ENCODE measurements around the gene PCDHGB3.
"Not testable (repeated sequence)": the region's sequence is repeated elsewhere in the genome, so short reads cannot be mapped to it uniquely, and the experiment has no call there.

Gene PCDHGB3

GRCh38 chr5:141369994-141370848 lies at the start of gene PCDHGB3:
Gene PCDHGB3, plus strand, starts transcription at chr5:141370242. Its CDS starts 153 bp downstream, at chr5:141370395.
- H3K4me3 ChIP-seq (ENCODE audit: low read depth, low read length) = peak within 1 kb of the TSS; percentile 23
- TF ChIP-seq, protein P1, sequence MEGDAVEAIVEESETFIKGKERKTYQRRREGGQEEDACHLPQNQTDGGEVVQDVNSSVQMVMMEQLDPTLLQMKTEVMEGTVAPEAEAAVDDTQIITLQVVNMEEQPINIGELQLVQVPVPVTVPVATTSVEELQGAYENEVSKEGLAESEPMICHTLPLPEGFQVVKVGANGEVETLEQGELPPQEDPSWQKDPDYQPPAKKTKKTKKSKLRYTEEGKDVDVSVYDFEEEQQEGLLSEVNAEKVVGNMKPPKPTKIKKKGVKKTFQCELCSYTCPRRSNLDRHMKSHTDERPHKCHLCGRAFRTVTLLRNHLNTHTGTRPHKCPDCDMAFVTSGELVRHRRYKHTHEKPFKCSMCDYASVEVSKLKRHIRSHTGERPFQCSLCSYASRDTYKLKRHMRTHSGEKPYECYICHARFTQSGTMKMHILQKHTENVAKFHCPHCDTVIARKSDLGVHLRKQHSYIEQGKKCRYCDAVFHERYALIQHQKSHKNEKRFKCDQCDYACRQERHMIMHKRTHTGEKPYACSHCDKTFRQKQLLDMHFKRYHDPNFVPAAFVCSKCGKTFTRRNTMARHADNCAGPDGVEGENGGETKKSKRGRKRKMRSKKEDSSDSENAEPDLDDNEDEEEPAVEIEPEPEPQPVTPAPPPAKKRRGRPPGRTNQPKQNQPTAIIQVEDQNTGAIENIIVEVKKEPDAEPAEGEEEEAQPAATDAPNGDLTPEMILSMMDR (IDR thresholded peaks at IDR 0.05; ENCODE audit: low read depth, low read length, missing control alignments) = peak; percentile 36
- in situ Hi-C loops (cut with HindIII; ENCODE audit: low sequenced_read_pairs) = no loop called here
- DNase-seq (ENCODE audit: low read depth) = no peak

GRCh38 chr5:141322261-141322660 lies 47.8 kb upstream of the PCDHGB3 start:
- no peak for DNase-seq (ENCODE audit: low read depth)
- TF ChIP-seq, protein P1 (IDR thresholded peaks at IDR 0.05; ENCODE audit: low read depth, low read length, missing control alignments) = no peak
- H3K4me3 ChIP-seq (ENCODE audit: low read depth, low read length) = no peak overlapping the region
- in situ Hi-C loops (cut with HindIII; ENCODE audit: low sequenced_read_pairs) = no loop called here

DNA sequence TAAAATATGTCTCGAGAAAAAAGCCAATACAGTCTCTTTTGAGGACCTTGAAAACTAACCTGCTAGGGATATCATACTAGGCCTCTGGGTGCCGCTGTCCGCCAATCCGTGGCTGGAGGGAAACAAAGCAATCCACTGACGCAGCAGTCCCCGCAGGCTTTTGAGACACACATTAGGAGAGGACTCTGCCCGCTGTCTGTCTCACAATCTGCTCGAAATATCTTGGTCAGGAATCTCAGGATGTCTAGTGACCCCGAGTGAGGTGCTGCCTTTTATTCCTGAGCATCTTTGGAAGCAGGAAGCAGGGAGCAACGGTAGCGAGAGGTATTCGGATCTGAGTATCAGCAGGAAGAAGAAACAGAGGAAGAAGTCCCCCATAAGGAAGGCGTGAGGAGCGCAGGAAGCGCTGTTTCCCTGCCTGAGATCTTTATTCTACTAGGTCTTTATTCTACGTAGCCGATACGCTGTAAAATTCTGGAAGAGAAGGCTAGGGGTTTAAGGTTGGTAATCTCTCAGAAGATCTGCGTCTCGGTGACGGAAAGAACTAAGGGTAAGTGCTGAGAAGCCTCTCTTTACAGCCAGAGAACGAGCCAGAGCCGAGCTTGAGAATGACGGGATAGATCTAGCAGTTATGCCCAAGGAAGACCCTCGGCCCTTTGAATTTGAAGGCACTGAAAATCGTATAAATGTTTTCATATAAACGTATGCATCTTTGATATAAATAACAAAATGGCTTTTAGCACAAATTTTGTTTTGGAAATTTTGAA lies 43.8 kb upstream of the PCDHGB3 start:
- DNase-seq (ENCODE audit: low read depth) = peak; percentile 20
- H3K4me3 ChIP-seq (ENCODE audit: low read depth, low read length) = peak overlapping the region; percentile 38
- TF ChIP-seq, protein P1 (IDR thresholded peaks at IDR 0.05; ENCODE audit: low read depth, low read length, missing control alignments) = peak; percentile 64
- in situ Hi-C loops (cut with HindIII; ENCODE audit: low sequenced_read_pairs) = no loop called here

DNA sequence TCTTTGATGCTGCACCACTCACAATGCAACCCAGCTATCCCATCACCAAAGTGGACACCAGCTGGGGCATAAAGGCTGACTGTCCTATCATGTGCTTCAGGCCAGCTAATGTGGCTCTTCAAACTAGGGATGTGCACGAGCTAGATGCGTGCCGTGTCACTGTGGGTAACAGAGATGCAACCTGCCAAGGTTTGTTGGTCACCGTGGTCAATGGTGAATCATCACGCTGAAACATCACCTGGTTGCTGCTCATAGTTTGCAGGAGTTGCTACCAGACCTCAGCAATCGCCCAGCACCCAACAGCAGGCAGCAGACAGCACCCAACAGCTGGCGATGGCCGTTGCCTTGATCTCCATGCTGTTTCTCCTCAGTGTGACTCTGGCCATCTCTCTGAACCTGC lies 41.8 kb upstream of the PCDHGB3 start:
- TF ChIP-seq, protein P1 (IDR thresholded peaks at IDR 0.05; ENCODE audit: low read depth, low read length, missing control alignments) = no peak
- in situ Hi-C loops (cut with HindIII; ENCODE audit: low sequenced_read_pairs) = no loop called here
- no peak overlapping the region for H3K4me3 ChIP-seq (ENCODE audit: low read depth, low read length)
- no peak for DNase-seq (ENCODE audit: low read depth)

DNA sequence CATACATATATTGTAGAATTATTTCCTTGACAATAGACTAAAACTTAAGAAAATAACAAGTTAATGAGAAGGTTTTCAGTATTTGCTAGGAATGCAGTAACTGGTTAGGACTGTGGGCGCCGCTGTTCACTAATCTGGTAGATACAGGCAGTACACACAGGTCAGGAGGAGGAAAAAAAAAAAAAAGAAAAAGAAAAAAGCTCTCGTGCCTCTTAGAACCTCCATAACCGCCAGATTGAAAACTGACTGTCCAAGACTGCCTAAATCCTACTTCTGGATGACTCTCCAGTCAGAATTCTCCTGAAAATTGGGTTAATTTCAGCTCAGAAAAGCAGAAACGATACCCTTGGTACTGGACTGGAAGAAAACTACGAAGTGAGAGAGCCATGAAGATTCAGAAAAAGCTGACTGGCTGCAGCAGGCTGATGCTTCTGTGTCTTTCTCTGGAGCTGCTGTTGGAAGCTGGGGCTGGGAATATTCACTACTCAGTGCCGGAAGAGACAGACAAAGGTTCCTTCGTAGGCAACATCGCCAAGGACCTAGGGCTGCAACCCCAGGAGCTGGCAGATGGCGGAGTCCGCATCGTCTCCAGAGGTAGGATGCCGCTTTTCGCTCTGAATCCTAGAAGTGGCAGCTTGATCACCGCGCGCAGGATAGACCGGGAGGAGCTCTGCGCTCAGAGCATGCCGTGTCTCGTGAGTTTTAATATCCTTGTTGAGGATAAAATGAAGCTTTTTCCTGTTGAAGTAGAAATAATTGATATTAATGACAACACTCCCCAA lies 39.6 kb upstream of the PCDHGB3 start, which contains the start of gene PCDHGA1:
Gene PCDHGA1 (plus strand): TSS at position 216 of the 782 bp plus-strand sequence.
- TF ChIP-seq, protein P1 (IDR thresholded peaks at IDR 0.05; ENCODE audit: low read depth, low read length, missing control alignments) = peak; percentile 34
- in situ Hi-C loops (cut with HindIII; ENCODE audit: low sequenced_read_pairs) = no loop called here
- H3K4me3 ChIP-seq (ENCODE audit: low read depth, low read length) = peak within 1 kb of the TSS; percentile 22
- no peak for DNase-seq (ENCODE audit: low read depth)

DNA sequence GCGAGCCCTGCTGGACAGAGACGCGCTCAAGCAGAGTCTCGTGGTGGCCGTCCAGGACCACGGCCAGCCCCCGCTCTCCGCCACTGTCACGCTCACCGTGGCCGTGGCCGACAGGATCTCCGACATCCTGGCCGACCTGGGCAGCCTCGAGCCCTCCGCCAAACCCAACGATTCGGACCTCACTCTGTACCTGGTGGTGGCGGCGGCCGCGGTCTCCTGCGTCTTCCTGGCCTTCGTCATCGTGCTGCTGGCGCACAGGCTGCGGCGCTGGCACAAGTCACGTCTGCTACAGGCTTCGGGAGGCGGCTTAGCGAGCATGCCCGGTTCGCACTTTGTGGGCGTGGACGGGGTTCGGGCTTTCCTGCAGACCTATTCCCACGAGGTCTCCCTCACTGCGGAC lies 37.5 kb upstream of the PCDHGB3 start:
- DNase-seq (ENCODE audit: low read depth); in situ Hi-C loops (cut with HindIII; ENCODE audit: low sequenced_read_pairs): not testable (repeated sequence)

More for the DNA sequence above, 37.5 kb upstream of the PCDHGB3 start:
- not testable (repeated sequence) for H3K4me3 ChIP-seq (ENCODE audit: low read depth, low read length)
